Measurements from ENCODE around the gene CSF3. TPM values are rescaled to one million over a fixed set of nuclear protein-coding genes. Genes with fewer than 3 reads are reported as not detected.

Gene CSF3, protein sequence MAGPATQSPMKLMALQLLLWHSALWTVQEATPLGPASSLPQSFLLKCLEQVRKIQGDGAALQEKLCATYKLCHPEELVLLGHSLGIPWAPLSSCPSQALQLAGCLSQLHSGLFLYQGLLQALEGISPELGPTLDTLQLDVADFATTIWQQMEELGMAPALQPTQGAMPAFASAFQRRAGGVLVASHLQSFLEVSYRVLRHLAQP
- 0.25 and 1.4 TPM in 2 replicates for total RNA-seq

DNA sequence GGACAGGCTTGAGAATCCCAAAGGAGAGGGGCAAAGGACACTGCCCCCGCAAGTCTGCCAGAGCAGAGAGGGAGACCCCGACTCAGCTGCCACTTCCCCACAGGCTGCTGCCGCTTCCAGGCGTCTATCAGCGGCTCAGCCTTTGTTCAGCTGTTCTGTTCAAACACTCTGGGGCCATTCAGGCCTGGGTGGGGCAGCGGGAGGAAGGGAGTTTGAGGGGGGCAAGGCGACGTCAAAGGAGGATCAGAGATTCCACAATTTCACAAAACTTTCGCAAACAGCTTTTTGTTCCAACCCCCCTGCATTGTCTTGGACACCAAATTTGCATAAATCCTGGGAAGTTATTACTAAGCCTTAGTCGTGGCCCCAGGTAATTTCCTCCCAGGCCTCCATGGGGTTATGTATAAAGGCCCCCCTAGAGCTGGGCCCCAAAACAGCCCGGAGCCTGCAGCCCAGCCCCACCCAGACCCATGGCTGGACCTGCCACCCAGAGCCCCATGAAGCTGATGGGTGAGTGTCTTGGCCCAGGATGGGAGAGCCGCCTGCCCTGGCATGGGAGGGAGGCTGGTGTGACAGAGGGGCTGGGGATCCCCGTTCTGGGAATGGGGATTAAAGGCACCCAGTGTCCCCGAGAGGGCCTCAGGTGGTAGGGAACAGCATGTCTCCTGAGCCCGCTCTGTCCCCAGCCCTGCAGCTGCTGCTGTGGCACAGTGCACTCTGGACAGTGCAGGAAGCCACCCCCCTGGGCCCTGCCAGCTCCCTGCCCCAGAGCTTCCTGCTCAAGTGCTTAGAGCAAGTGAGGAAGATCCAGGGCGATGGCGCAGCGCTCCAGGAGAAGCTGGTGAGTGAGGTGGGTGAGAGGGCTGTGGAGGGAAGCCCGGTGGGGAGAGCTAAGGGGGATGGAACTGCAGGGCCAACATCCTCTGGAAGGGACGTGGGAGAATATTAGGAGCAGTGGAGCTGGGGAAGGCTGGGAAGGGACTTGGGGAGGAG is at the start of gene CSF3:
CSF3 (plus strand) TSS at position 436 of the 993 bp plus-strand sequence; CDS start at position 471, 35 bp downstream.

DNA sequence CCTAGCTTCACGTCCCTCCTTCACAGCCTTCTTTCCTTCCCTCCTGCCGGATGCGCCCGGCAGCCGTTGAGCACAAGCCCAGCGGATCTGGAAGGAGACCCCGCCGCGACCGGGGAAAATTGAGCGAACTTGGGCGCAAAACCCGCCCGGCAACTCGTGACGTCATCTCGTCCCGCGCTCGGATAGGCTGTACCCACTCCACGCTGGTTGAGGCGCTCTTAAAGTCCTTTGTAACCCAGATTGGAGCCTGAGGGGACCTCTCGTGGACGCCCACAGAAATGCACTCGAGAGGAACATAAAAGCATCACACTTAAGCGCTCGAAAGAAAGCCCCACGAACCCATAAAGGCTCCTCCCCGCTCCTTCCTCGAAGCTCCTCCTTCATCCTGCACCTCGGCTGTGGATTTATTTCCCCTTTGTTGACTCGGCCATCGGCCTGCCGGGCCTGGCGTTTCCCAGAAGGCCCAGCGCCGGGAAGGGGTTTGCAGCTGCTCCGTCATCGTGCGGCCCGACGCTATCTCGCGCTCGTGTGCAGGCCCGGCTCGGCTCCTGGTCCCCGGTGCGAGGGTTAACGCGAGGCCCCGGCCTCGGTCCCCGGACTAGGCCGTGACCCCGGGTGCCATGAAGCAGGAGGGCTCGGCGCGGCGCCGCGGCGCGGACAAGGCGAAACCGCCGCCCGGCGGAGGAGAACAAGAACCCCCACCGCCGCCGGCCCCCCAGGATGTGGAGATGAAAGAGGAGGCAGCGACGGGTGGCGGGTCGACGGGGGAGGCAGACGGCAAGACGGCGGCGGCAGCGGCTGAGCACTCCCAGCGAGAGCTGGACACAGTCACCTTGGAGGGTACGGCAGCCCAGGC is 34.7 kb upstream of the CSF3 start, which contains the start of gene PSMD3:
PSMD3 (plus strand) TSS at position 457 of the 856 bp plus-strand sequence; CDS start at position 621, 164 bp downstream.

DNA sequence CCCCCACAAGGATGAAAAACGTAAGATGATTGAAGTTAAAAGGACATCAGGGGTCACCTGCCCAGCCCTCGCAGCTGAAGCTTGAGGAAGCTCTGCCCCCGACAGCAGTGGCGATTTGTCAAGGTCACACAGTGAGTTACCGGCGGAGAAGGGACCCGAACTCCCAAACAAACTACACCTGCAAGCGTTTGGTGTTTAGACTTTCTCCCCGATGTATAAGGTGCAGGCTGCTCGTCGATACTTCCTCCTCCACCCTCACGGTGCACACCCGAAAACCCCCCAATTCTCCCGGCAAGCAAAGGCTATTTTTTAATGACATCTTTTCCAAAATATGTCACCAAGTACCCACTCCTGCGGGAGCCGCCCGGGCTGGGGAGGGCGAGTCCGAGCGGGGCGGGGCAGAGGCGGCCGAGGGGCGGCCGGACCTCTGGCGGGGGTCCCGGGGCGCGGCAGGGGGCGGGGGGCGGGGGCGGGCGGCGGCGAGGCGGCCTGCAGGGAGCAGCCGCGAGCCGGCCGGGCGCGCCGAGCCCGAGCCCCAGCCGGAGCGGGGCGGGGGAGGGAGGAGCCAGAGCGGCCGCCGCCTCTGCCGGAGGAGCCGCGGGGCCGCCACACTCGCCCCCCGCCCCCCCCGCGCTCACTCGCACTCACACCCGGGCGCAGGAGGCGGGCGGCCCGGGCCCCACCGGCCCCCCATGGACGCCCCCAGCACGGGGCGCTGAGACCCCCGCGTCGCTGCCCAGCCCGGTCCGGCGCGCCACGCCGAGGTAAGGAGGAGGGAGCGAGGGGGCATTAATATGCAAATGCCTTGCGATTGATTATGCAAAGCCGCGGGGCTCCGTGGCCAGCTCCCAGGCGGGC is 47.3 kb downstream of the CSF3 start, which contains the start of gene THRA:
THRA (plus strand) TSS at position 637 of the 858 bp plus-strand sequence. CDS start 11,524 bp downstream, outside the sequence.

Other genes with a start within 250 kb of the CSF3 start
- not detected in 2 replicates for gene IKZF3, start 151.1 kb upstream of the CSF3 start, total RNA-seq
- not detected in 2 replicates for gene ZPBP2, start 147.2 kb upstream of the CSF3 start, total RNA-seq
- 4.1 and 8.4 TPM in 2 replicates for gene GSDMB, start 96.8 kb upstream of the CSF3 start, total RNA-seq
- 33.1 and 53.1 TPM in 2 replicates for gene ORMDL3, start 87.8 kb upstream of the CSF3 start, total RNA-seq
- gene LRRC3C, start 87.7 kb upstream of the CSF3 start, total RNA-seq: not detected in 2 replicates
- gene GSDMA, start 52.4 kb upstream of the CSF3 start, total RNA-seq: not detected in 2 replicates
- 102 and 174 TPM in 2 replicates for gene PSMD3, start 34.6 kb upstream of the CSF3 start, total RNA-seq
- gene MED24, start 39.0 kb downstream of the CSF3 start, total RNA-seq: 39.4 and 49.5 TPM in 2 replicates
- gene THRA, start 47.5 kb downstream of the CSF3 start, total RNA-seq: 23.6 and 38.7 TPM in 2 replicates
- gene NR1D1, start 85.1 kb downstream of the CSF3 start, total RNA-seq: 2.9 and 3.3 TPM in 2 replicates
- 45.9 and 47.5 TPM in 2 replicates for gene MSL1, start 106.5 kb downstream of the CSF3 start, total RNA-seq
- 24.7 and 31.1 TPM in 2 replicates for gene CASC3, start 125.1 kb downstream of the CSF3 start, total RNA-seq
- 1.7 and 2.5 TPM in 2 replicates for gene RAPGEFL1, start 162.0 kb downstream of the CSF3 start, total RNA-seq
- gene WIPF2, start 203.9 kb downstream of the CSF3 start, total RNA-seq: 5.6 and 6.4 TPM in 2 replicates

All from uterine smooth muscle cell (primary cell).